ENCODE data around the gene CLCNKB.

DNA sequence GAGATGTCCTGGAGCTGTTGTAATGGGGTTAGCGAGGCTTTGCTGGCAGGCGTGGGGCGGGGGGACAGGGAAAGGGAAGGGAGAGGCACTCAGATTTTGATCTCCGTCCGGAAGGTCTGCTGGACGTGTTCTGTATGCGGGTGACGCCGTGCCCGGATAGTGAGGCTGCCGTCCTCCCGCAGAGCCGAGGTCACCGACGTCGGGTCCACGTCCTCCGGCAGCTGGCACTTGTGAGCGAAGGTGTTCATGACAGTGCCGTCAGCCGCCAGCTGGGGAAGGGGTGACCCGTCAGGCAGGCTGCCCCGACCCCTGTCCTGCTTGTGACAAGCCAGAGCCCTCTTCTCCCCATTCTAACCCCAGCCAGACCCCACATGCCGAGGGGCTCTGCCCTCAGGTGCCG, 28.1 kb upstream of the CLCNKB start:
- no peak for TF ChIP-seq ZFX (IDR thresholded peaks at IDR 0.05)
- TF ChIP-seq CTCF (IDR thresholded peaks at IDR 0.05 in 2 of 3, conservative IDR thresholded peaks at IDR 0.05 in 1 of 3; ENCODE audit: borderline replicate concordance in 1 of 3, insufficient read depth in 1 of 3, low read depth in 2 of 3, low read length in 2 of 3), result no peak
- no peak for TF ChIP-seq POLR2A (IDR thresholded peaks at IDR 0.05; ENCODE audit: borderline replicate concordance, extremely low read depth, insufficient read depth, insufficient read length)
- TF ChIP-seq, protein P1, sequence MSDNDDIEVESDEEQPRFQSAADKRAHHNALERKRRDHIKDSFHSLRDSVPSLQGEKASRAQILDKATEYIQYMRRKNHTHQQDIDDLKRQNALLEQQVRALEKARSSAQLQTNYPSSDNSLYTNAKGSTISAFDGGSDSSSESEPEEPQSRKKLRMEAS (IDR thresholded peaks at IDR 0.05), result no peak
- no peak for TF ChIP-seq SIN3A (IDR thresholded peaks at IDR 0.05; ENCODE audit: low read depth)
- no peak for TF ChIP-seq EZH2phosphoT487 (IDR thresholded peaks at IDR 0.05; ENCODE audit: borderline replicate concordance)
- no peak for TF ChIP-seq POLR2AphosphoS5 (IDR thresholded peaks at IDR 0.05; ENCODE audit: low read depth, low read length)
- no peak for TF ChIP-seq TCF7L2 (IDR thresholded peaks at IDR 0.05; ENCODE audit: borderline replicate concordance, extremely low read depth, insufficient read depth, insufficient read length)

All from HCT116 (cell line).